DND-41 (cell line): ENCODE results near the gene TLN1.

Experiments
- ATAC-seq: fragments of 200-7000 bp; cut with Tn5 transposase; 3 replicates; pipeline ENCODE4 v1.9.1; 2021; ENCODE audit warnings: low read depth; ENCODE audit not compliant: insufficient read depth
- DNase-seq: peaks from one replicate; pipeline ENCODE4 v3.0.0-alpha.2; 2020
- H2AFZ ChIP-seq: 2 replicates; pipeline ENCODE4 v1.6.0; 2012; ENCODE audit warnings: low read depth, low read length
- H3K27ac ChIP-seq: 2 replicates; pipeline ENCODE4 v1.5.1; 2012; ENCODE audit warnings: low read length, inconsistent platforms
- H3K27me3 ChIP-seq: fragments of 200-600 bp; sonication (generic); 2 replicates; pipeline ENCODE4 v1.6.0; 2012; ENCODE audit warnings: low read length, mild to moderate bottlenecking, inconsistent platforms; ENCODE audit not compliant: insufficient read depth, poor library complexity
- H3K36me3 ChIP-seq: 2 replicates; pipeline ENCODE4 v1.5.1; 2012; ENCODE audit warnings: low read length, inconsistent platforms; ENCODE audit not compliant: insufficient read depth
- H3K4me1 ChIP-seq: 2 replicates; pipeline ENCODE4 v1.5.1; 2012; ENCODE audit warnings: mild to moderate bottlenecking, low read length; ENCODE audit not compliant: insufficient read depth
- H3K4me2 ChIP-seq: 2 replicates; pipeline ENCODE4 v1.6.0; 2012; ENCODE audit warnings: mild to moderate bottlenecking, moderate library complexity, low read length, inconsistent platforms; ENCODE audit not compliant: insufficient read depth
- H3K4me3 ChIP-seq, 2 experiments: fragments of 200-600 bp in 1 of 2; shearing (Covaris generic) in 1 of 2; 2 replicates each; pipeline ENCODE4 v1.5.1; 2012 to 2016; ENCODE audit warnings: inconsistent platforms in 2 of 2, low read length in 2 of 2, mild to moderate bottlenecking in 2 of 2, low read depth in 1 of 2, moderate library complexity in 1 of 2
- H3K79me2 ChIP-seq: 2 replicates; pipeline ENCODE4 v1.6.0; 2012; ENCODE audit warnings: low read length, inconsistent platforms; ENCODE audit not compliant: insufficient read depth
- H3K9ac ChIP-seq: 2 replicates; pipeline ENCODE4 v1.6.0; 2012; ENCODE audit warnings: low read depth, mild to moderate bottlenecking, inconsistent platforms, low read length, moderate library complexity
- H3K9me3 ChIP-seq: 2 replicates; pipeline ENCODE4 v1.5.1; 2012; ENCODE audit warnings: low read length, moderate library complexity, mild to moderate bottlenecking, inconsistent platforms; ENCODE audit not compliant: insufficient read depth, severe bottlenecking
- H4K20me1 ChIP-seq: 2 replicates; pipeline ENCODE4 v1.6.0; 2012; ENCODE audit warnings: low read length; ENCODE audit not compliant: insufficient read depth
- CTCF ChIP-seq: IDR thresholded peaks from 2 replicates; pipeline ENCODE4 v1.5.1; 2012; ENCODE audit warnings: borderline replicate concordance, low read length, moderate library complexity, mild to moderate bottlenecking; ENCODE audit not compliant: poor library complexity, severe bottlenecking; ENCODE audit errors: extremely low read depth
- EZH2 ChIP-seq: IDR thresholded peaks from 3 replicates; pipeline ENCODE4 v1.6.1; 2012; ENCODE audit warnings: borderline replicate concordance, low read depth, mild to moderate bottlenecking, moderate library complexity, low read length, inconsistent platforms; ENCODE audit not compliant: severe bottlenecking

The TLN1 gene

DNA sequence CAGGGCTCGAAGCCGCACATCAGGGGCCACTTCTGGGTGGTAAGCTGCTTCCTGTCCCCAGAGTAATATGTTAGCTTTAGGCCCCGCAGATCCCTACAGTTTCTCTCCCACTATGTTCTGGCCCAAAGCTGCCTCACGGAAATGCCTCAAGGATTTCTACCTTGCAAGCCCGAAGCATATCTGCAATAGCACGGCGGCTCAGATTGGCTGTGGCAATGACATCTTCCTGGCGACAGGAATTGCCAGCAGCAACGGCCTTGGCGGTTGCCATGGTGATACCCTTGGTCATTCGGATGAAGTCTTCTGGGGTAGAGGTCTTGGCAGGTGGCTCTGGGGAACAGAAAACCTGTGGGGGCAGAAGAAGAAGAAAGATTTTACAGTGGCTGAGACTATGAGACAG is 32.0 kb downstream of the TLN1 start:
- Histone ChIP-seq H3K9ac (no peak overlapping the region), H3K27me3 (no peaks in the 10 kb centered on the region), H3K27ac (no peak overlapping the region), H2AFZ (no peak overlapping the region), H3K4me1 (no peaks in the 10 kb centered on the region), H3K36me3 (peaks cover 91% of the 10 kb centered on the region), H3K9me3 (no peaks in the 10 kb centered on the region), H3K79me2 (no peaks in the 10 kb centered on the region), H3K4me3 (no peak overlapping the region), H3K4me2 (no peak overlapping the region), H4K20me1 (no peaks in the 10 kb centered on the region)
- DNase-seq (no peak), ATAC-seq (no peak)
- TF ChIP-seq EZH2 = no peak

GRCh38 chr9:35698231-35698630 is 33.8 kb downstream of the TLN1 start:
- Histone ChIP-seq H3K4me3 (no peak overlapping the region), H3K9me3 (no peaks in the 10 kb centered on the region), H3K4me1 (no peaks in the 10 kb centered on the region), H3K9ac (no peak overlapping the region), H4K20me1 (no peaks in the 10 kb centered on the region), H2AFZ (no peak overlapping the region), H3K4me2 (no peak overlapping the region), H3K79me2 (no peaks in the 10 kb centered on the region), H3K36me3 (peaks cover 73% of the 10 kb centered on the region), H3K27ac (no peak overlapping the region), H3K27me3 (no peaks in the 10 kb centered on the region)
- no peak for TF ChIP-seq EZH2
- no peak for TF ChIP-seq CTCF
- ATAC-seq = no peak
- no peak for DNase-seq

DNA sequence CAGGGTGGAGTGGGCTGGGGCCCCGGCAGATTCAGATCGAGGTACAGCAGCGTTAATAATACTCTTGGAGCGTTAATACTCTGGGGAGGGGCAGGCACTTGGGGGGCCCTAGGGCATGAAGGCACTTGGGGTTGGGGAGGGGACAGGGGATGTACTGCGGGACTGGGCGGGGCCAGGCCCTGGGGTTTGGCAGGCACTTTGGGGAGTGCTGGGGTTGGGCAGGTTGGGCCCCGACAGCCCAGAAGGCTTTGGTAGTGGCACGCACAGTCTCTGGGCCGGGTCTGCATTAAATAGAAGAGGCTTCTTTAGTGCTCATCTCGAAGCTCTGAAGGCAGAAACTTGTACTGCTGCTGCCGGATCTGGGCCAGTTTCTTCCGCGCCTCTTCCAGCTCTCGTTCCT is 34.5 kb downstream of the TLN1 start:
- H3K27ac ChIP-seq = no peak overlapping the region
- ATAC-seq (no peak), DNase-seq (no peak)
- peaks cover 67% of the 10 kb centered on the region for H3K36me3 ChIP-seq
- H3K4me2 ChIP-seq = no peak overlapping the region
- no peak overlapping the region for H2AFZ ChIP-seq
- no peaks in the 10 kb centered on the region for H3K27me3 ChIP-seq
- H3K4me1 ChIP-seq = no peaks in the 10 kb centered on the region
- no peaks in the 10 kb centered on the region for H3K9me3 ChIP-seq
- no peak overlapping the region for H3K9ac ChIP-seq
- H3K4me3 ChIP-seq = no peak overlapping the region
- no peaks in the 10 kb centered on the region for H4K20me1 ChIP-seq
- no peaks in the 10 kb centered on the region for H3K79me2 ChIP-seq
- no peak for TF ChIP-seq CTCF
- TF ChIP-seq EZH2 = no peak

DNA sequence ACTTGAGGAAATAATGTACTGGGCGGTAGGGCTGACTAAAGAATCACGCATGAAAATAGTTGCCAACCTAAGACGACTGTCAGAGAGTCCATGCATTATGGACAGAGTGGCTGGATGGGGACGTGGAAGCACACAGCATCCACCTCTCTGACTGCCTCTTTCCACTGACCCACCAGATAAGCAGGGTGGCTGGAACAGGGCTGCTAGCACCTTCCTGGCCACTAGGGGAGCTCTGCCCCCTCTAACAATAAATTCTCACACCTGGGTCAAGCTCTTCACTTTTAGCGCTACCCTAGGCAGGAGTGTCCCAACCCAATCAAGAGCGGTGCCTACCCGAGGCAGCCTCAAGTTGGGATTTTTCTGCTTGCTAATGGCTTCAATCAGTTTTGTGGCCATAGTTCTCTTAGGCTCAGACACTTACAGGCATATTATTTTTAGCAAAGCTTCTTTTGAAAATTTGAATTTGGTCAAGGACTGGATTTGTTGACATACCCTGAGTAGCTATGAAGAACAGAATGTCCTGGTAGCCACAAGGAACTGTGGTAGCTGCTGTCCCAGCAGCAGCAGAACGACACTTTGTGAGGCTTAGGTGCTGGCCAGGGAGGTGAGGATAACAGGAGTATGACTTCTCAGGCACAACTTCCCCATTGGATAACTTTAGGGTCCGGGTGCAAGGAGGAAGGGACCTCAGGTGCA is 35.3 kb downstream of the TLN1 start:
- Histone ChIP-seq H3K9ac (no peak overlapping the region), H3K36me3 (peaks cover 60% of the 10 kb centered on the region), H3K4me2 (no peak overlapping the region), H3K4me3 (no peak overlapping the region), H3K79me2 (no peaks in the 10 kb centered on the region), H2AFZ (no peak overlapping the region), H3K4me1 (peaks cover 1% of the 10 kb centered on the region), H3K27me3 (no peaks in the 10 kb centered on the region), H4K20me1 (no peaks in the 10 kb centered on the region), H3K27ac (no peak overlapping the region; the same call in 1 of the 2 replicates), H3K9me3 (no peaks in the 10 kb centered on the region)
- TF ChIP-seq CTCF = peak; percentile 86
- no peak for TF ChIP-seq EZH2
- ATAC-seq (peak; percentile 82), DNase-seq (peak; percentile 49)
